Transverse colon (tissue), 4 donors: ENCODE measurements around the gene GDPD5.

ENCODE experiments used
- EP300 ChIP-seq: sonication (generic); formaldehyde crosslinking; IDR thresholded peaks from one replicate; pipeline ENCODE4 v1.6.1; 2017; ENCODE audit warnings: antibody characterized with exemption, low read depth
- POLR2A ChIP-seq: fragments of 450-650 bp; IDR thresholded peaks from one replicate; pipeline ENCODE4 v1.6.1; 2016; ENCODE audit warnings: antibody characterized with exemption, mild to moderate bottlenecking, moderate library complexity
- POLR2AphosphoS5 ChIP-seq, 3 donors: sonication (generic); formaldehyde crosslinking; IDR thresholded peaks; one replicate each; pipeline ENCODE4 v1.6.1; 2016; ENCODE audit warnings: antibody characterized with exemption in 3 of 3
- TF ChIP-seq, protein P1 (sequence below), 5 experiments: fragments of 200-600 bp in 3 of 5; fragments of 450-650 bp in 2 of 5; sonication (generic) in 3 of 5; IDR thresholded peaks; 1 replicate in 2 of 5; 2 replicates in 3 of 5; pipeline ENCODE4 v1.5.1; 2016 to 2017; ENCODE audit warnings: antibody characterized with exemption in 5 of 5, inconsistent platforms in 3 of 5, mild to moderate bottlenecking in 2 of 5, moderate library complexity in 1 of 5

GRCh38 chr11:75474240-75474639 is 51.5 kb downstream of the GDPD5 start:
- TF ChIP-seq, protein P1, sequence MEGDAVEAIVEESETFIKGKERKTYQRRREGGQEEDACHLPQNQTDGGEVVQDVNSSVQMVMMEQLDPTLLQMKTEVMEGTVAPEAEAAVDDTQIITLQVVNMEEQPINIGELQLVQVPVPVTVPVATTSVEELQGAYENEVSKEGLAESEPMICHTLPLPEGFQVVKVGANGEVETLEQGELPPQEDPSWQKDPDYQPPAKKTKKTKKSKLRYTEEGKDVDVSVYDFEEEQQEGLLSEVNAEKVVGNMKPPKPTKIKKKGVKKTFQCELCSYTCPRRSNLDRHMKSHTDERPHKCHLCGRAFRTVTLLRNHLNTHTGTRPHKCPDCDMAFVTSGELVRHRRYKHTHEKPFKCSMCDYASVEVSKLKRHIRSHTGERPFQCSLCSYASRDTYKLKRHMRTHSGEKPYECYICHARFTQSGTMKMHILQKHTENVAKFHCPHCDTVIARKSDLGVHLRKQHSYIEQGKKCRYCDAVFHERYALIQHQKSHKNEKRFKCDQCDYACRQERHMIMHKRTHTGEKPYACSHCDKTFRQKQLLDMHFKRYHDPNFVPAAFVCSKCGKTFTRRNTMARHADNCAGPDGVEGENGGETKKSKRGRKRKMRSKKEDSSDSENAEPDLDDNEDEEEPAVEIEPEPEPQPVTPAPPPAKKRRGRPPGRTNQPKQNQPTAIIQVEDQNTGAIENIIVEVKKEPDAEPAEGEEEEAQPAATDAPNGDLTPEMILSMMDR (IDR thresholded peaks at IDR 0.05): no peak
- no peak for TF ChIP-seq POLR2A
- TF ChIP-seq POLR2AphosphoS5 (IDR thresholded peaks at IDR 0.05): no peak
- TF ChIP-seq EP300: no peak
